NCI-H69 (cell line): ENCODE data around the gene PPM1L.
"Not testable (repeated sequence)": the region's sequence is repeated elsewhere in the genome, so short reads cannot be mapped to it uniquely, and the experiment has no call there.

Source experiments
- DNase-seq: peaks from one replicate; lab custom pipeline; 2025; lab: John Stamatoyannopoulos, UW

Gene PPM1L

GRCh38 chr3:160987982-160988964, 232.2 kb downstream of the PPM1L start:
- no peak for DNase-seq

DNA sequence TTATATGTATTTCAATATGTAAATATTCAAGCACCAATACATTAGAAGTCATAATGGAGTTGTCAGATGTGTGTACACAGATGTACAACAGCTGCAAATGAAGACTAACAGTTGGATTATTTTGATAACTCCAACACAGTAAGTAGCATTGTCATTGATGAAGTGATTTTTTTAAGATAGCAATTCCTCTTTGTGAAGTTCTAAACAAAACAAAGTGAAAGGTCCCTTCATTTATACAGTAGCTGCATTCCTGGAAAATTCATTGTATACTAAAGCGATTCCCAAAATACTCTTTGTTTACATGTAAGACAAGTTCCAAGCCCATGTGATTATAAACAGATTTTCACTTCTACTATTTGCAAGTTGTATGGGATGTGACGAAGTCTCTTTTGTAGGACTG, 234.4 kb downstream of the PPM1L start:
- DNase-seq, result no peak

- DNase-seq, result no peak
These were observed 236.7 kb downstream of the PPM1L start for GRCh38 chr3:160992712-160993111.

DNA sequence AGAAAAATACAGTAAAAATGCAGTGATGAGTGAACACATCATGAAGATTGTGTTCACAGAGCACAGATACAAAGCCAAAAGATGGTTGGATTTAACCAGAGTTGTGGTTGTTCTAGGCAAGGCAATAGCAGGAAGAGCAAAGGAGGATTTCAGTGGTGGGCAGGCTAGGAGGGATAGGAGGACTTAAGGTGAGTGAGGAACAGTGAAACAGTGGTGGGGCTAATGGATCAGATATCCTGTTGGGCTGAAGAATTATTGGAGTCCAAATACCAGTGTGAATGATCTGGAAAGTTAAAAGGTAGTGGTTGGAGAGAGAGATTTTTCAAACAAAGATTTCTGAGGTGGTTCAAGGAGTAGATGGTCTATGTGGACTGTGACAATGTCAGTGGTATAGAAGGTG, 240.8 kb downstream of the PPM1L start:
- no peak for DNase-seq

GRCh38 chr3:160998581-160998980, 242.6 kb downstream of the PPM1L start:
- DNase-seq, result no peak

- DNase-seq, result no peak
These were observed 243.2 kb downstream of the PPM1L start for GRCh38 chr3:160999274-160999673.

DNA sequence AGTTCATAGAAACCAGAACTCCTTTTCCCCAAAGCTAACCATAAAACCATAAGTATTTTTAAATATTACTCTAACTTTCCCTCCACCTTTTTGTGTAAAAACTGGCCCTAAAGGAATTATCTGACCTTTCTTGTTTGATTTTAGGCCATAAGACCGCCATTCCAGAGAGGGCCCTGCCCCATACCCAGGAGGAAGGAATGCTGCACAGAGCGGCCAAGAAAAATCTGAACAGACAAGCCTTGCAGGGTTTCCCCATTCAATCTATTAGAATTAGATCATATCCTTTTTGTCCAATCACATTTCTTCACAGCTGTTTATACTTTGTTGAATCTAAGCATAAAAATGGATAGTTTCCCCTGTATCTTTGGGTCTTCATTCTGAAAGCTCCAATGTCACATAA, 252.1 kb downstream of the PPM1L start:
- DNase-seq, result no peak

GRCh38 chr3:161010151-161010550, 254.1 kb downstream of the PPM1L start:
- not testable (repeated sequence) for DNase-seq

DNA sequence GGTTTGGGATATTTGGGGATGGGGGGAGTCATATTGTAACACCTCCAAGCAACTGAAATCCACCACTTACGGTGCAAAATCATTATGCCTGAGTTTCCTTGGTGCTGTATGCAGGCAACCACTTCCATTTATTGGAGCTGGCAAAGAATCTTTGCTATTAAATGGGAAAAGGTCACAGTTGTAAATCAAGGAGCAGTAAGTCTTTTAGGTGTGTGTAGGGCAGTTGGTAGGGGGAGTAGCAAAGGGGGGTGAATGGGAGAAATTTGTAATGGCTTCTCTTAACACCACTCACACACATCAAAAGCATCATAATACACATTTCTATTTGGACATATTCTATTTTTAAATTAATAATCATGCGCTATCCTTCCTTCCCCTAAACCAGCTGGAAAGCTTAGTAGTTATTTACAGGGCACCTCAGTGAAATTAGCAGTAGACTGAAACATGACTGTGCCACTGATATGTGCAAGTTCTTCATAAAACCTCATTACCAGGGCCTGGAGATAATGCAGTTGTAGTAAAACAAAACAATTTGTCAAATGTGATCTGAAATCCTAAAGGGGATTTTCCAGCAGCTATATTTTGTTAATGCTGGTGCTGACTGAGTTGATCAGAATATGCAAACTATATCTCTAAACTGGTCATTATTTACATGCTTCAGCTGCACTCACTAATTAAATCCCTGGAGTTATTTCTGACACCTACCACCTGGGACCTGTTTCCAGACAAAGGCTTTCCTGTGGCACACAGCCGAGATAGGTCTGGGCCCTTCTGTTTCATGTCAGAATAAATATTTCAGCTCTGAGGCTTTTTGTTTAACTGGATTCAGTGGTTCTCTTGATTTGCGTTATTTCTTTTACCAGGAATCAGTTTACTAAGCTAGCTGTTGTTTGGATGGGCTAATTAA, 259.1 kb downstream of the PPM1L start:
- peak; percentile 92 for DNase-seq

DNA sequence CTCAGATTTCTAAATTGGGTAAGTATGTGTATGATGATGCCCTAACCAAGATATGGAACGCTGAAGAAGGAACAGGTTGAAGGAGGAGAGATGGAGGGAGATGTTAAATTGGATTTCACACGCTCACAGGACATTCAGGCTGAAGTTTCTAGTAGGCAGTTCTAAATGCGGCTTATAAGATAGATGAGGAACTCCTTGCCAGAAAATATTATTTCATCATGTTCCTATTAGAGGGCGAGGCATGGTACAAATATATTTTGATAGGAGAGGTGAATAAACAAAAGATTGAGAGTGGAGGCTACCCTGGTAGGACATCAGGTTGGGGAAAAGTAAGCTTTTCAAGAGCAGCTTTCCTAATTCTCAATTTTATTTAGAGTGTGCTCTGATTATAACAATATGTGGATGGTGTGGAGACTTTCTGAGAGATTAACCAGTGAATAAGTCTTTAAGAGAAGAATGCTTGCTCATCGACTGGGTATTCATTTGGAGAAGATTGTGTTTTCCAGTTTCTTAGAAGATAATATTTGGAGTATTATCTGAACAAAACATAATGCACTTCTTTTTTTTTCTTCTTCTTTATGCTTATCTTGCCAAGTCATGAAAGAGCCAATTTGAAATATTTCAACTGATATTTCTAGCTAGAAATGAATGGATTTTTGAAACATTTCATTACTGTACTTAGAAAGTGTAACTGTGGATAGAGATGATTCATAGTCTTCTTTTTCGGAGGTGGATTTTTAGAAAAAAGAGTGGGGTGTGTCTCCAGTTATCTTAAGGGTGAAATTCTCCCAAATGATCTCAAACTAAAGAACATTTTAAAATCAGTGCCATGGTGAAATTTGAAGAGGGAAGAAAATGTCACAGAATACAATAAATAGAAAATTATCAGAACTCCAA, 260.6 kb downstream of the PPM1L start:
- no peak for DNase-seq

DNA sequence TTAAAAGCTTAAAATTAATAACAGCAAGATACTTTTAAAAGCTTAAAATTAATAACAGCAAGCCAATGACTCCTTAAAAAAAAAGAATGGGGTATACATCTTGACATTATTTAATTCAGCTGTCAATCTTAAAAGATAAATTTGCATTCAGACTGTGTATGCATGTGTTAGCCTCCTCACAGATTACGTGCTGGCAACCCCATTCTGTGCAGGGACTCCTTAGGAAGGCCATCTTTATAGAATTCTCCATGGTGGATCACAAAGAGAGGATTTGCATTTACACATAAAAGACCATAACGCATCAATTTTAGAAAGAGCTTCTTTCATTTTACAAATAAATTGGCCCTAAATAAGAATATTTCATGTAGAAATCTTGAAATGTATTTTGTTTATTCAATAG, 261.9 kb downstream of the PPM1L start:
- no peak for DNase-seq

DNA sequence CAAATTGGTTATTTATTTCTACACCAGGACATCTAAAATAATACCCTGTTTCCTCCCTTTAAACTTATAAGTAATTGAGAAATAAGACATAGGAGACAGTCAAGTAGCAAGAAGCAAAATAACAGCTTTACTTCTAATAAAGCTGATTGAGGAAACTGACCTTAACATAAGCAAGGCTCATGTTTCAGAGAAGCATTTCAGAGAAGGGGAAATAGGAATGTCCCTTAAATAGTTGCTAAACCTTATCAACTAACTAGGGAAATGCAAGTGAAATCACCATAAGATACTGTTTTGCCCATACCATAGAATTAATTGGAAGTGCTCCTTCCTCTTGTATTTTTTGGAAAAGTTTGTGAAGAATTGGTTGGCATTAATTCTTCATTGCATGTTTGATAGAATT, 264.2 kb downstream of the PPM1L start:
- no peak for DNase-seq

DNA sequence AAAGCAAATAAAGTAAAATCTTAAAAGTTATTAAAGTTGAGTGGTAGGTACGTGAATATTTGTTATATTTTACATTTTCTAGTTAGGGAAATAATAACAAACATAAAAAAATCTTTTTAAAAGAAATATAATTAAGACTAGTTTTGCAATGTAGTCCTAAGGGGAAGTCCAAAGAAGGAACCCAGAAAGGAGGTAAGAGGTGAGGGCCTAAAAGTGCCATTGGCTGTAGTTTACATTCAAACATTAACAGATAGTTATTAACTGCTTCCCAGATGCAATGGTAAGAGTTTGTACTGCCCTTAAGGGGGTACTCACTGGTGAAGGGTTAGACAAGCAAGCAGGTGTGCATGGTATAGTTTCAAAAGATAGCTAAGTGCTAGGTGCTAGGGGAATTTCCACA, 269.9 kb downstream of the PPM1L start:
- DNase-seq, result no peak

GRCh38 chr3:161026612-161027510, 270.8 kb downstream of the PPM1L start:
- no peak for DNase-seq

DNA sequence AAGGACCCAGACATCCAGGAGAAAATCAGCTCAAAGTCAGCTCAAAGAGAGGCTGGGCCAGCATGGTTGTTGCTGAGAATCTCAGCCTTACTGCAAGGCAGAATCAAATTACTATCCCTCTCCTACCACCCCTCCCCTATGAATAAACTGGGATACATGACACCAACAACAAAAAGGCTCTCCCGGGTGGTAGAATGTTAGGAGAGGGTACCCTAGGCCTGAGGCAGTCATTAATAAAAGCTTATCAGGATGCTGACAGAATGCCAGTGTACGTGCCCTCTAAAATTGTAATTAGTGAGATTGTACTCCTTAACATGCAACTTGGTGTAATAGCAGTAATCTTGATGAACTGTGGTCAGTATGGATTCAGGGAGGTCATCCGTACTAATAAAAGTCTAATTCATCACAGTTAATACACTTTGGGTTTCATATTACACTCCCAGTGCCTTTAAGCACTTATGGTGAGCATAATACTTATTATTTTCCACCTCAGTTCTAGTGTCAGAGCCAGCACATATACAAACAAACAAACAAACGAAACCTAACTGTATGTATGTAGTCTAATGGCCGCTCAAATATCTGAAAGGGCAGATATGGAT, 272.6 kb downstream of the PPM1L start:
- DNase-seq, result peak; percentile 7

DNA sequence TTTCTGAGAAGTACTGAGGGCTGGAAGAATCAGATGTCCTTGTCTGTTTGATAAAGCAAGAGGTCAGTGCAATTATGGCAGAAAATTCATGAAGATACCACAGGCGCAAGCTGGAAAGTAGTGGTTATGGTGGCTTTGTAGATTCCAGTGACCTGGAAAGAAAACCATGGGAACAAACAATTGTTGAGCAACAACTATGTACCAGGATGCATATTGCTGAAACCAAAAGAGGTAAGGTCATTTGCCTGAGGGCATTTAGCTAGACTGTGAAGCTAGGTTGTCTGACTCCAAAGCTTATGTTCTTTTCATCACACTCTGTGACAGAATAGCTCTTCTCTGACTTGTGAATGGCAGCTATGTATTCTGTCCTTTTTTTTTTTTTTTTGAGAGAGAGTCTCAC, 275.1 kb downstream of the PPM1L start:
- peak; percentile 54 for DNase-seq

- DNase-seq, result not testable (repeated sequence)
These were observed 279.0 kb downstream of the PPM1L start for GRCh38 chr3:161034913-161035550.

DNA sequence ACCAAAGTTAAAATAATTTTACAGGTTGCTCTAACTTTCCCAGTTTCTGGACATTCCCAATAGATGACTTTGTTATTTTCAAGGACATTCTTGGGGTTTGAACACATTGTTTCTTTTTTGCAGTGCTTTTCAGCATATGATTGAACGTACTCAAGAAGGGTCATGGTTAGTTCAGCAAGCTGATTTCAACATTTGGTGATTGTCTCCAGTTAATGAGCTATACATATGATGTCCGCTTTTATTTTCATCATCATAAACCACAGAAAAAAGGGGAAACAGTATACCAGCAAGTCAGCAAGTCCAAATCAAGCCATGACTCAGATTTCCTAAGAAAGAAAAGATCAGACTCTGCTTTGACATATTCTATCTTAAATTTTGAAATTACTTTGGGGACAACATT, 279.7 kb downstream of the PPM1L start:
- DNase-seq, result no peak

- DNase-seq, result no peak
These were observed 282.7 kb downstream of the PPM1L start for GRCh38 chr3:161038725-161039124.

GRCh38 chr3:161042023-161042501, 286.0 kb downstream of the PPM1L start:
- DNase-seq, result peak; percentile 84
